Transverse colon (tissue), 3 donors: Measurements from ENCODE around the gene CCDC7.

Experiments
- POLR2A ChIP-seq: fragments of 450-650 bp; IDR thresholded peaks from one replicate; pipeline ENCODE4 v1.6.1; 2016; ENCODE audit warnings: antibody characterized with exemption, mild to moderate bottlenecking, moderate library complexity
- TF ChIP-seq, protein P1 (sequence below), 5 experiments: fragments of 200-600 bp in 3 of 5; fragments of 450-650 bp in 2 of 5; sonication (generic) in 3 of 5; IDR thresholded peaks; 1 replicate in 2 of 5; 2 replicates in 3 of 5; pipeline ENCODE4 v1.5.1; 2016 to 2017; ENCODE audit warnings: antibody characterized with exemption in 5 of 5, inconsistent platforms in 3 of 5, mild to moderate bottlenecking in 2 of 5, moderate library complexity in 1 of 5

DNA sequence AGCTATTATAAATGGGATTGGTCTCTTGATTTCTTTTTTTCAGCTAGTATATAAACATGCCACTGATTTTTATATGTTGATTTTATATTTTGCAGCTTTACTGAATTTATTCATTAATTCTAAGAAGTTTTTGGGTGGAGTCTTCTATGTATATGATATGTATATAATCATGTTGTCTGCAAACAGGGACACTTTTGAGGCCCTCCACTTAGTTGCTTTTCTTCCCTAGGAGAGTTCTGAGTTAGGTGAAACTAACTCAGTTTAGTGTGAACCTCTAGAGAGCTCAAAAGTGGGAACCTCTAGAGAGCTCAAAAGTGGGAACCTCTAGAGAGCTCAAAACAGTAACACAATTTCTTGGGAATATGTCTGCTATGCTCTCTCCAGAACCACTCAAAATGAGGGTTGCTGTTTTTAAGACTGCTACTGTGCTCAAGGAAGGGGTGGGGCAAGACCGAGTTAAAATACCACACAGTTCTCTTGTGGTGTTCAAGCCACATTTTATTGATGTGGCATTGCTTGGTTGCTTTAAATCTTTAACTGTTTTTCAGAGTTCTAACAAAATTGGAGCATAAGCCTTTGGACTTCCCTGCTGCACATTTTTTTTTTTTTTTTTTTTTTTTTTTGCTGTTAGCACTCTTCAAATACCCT is 13.2 kb downstream of the CCDC7 start:
- TF ChIP-seq, protein P1, sequence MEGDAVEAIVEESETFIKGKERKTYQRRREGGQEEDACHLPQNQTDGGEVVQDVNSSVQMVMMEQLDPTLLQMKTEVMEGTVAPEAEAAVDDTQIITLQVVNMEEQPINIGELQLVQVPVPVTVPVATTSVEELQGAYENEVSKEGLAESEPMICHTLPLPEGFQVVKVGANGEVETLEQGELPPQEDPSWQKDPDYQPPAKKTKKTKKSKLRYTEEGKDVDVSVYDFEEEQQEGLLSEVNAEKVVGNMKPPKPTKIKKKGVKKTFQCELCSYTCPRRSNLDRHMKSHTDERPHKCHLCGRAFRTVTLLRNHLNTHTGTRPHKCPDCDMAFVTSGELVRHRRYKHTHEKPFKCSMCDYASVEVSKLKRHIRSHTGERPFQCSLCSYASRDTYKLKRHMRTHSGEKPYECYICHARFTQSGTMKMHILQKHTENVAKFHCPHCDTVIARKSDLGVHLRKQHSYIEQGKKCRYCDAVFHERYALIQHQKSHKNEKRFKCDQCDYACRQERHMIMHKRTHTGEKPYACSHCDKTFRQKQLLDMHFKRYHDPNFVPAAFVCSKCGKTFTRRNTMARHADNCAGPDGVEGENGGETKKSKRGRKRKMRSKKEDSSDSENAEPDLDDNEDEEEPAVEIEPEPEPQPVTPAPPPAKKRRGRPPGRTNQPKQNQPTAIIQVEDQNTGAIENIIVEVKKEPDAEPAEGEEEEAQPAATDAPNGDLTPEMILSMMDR (IDR thresholded peaks at IDR 0.05): no peak
- TF ChIP-seq POLR2A: no peak
